NCI-H774 (cell line): Measurements from ENCODE around the gene NIPSNAP3A.
A peak's percentile ranks its signal among the peaks of the same experiment; 100 is the strongest.

Source experiments
- DNase-seq: peaks from one replicate; lab custom pipeline; 2025; lab: John Stamatoyannopoulos, UW

The NIPSNAP3A gene

DNA sequence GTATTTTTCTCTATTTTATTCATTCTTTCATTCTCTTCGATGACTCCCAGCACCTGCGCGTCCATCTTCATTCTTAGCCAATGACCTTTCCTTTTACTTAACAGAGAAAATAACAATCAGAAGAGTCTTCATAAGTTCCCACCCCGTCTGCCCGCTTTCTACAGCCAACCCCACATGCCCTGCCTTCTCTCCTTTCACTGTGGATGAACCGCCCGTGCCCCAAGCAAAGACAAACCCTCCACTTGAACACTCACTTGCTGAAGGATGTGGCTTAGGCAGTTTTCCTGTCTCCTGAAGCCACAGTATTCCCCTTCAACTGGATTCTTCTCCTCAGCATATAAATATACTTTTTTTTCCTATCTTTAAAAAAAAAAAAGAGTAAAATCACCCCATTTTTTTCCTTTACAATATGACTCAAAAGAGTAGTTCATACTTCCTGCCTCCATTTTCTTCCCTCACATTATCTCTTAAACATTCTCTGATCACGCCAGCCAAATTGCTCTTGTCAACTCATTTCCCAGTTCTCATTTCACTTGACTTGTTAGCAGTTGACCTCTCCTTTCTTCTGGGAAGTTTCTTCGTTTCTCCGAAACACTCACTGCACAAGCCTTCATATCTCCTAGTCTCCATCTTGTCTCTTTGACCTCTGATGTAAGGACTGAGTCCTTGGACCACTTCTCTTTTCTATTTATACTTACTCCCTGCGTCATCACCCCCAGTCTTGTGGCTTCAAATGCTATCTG is 27.5 kb downstream of the NIPSNAP3A start:
- DNase-seq = no peak

DNA sequence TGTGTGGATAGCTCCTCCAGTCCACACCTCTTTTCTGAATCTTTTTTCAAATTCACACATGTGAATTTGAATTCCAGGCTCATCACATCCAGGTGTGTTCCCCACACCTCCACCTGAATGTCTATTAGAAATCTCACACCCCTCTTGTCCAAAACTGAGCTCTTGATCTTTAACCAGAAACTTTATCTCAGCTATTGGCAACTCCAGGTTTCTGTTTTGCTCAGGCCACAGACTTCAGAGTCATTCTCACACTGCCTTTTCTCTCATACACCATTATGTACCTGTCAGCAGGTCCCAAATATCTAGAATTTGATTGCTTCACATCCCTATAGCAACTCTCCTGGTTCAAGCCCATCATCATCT is 28.1 kb downstream of the NIPSNAP3A start:
- no peak for DNase-seq

DNA sequence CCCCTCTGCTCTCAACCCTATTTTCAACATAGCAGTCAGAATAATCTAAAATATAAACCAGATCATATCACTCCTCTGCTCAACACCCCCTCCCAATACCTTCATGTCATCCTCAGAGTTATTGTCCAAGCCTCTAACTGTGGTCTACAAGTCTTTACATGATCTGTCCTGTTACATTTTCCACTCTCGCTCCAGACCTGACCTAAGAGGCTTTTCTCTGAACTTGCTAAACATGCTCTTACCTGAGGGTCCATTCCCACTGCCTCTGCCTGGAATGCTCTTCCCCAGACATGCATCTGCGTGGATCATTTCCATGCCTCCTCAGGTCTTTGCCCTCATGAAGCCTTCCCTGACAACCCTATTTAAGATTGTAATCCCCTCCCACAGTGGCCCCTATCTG is 28.5 kb downstream of the NIPSNAP3A start:
- DNase-seq = no peak

DNA sequence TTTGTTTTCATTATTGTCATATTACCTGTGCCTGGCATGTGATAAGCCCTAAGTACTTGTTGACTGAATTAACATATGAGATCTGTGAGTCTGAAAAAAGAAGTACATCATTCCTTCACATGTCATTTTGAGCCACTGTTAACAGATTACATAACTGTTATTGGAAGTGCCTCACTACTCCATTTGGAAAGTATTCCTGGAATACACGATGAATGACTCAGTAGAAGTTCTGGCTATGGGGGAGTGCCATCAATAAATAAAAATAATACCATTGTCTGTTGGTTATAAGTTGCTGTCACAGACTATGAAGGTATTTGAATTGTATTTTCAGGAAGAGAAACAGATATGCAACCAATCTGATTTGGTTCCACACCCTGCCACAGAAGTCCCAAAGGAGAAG is 29.3 kb downstream of the NIPSNAP3A start:
- no peak for DNase-seq

DNA sequence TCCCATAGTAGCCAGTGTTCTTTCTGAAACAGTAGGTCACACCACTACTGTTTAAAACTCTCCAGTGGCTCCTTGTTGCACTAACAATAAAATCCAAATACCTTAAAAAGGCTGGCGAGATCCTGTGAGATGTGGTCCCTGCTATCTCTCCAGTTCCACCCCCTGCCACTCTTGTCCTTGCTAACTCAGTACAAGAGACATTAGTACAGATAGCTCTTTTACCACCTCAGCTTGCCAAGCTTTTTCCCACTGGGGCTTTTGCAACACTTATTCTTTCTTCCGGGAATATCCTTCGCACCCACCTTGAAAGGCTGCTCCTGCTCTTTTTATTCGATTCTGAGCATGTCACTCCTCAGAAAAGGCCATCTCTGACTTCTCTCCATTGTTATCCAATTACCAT is 31.3 kb downstream of the NIPSNAP3A start:
- DNase-seq = no peak

DNA sequence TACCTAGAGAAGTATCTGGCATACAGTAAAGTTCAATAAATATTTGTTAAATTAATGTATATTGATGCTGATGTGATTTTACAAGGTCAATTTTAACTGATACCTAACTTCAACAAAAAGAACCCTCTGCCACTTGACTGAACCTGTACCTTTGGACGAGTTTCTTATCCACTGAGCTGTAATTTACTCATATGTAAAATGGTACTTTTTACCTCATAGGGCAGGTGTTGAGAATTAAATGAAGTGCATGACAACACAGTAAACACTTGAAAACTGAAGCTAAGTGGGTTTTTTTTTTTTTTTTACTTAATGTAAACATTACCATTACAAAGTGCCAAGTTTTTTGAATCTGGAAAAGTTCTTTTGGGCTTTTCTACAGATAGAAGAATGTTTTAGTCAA is 31.9 kb downstream of the NIPSNAP3A start:
- DNase-seq = peak; percentile 49

DNA sequence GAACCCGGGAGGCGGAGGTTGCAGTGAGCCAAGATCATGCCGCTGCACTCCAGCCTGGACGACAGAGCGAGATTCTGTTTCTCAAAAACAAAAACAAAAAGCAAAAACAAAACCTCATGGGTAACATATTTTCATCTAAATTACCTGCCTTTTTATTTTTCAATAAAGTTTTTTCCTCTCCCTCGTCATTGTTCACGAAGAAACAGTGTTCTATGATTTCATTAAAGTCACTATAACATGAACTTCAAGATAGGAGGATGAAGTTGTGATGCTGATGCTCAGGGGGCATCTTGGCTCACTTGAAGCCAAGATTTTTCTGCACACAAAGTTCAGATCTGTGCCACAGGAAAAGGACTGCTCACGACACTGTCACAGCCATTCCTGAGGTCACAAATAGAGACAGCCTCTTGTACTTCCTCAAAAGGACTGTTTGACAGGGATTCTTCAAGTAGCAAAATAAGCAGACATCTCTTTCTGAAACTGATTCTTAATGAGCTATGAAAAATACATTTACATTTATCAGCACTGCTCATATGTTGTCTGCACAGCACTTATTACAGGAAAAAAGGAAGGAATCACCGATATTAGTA is 32.6 kb downstream of the NIPSNAP3A start:
- DNase-seq = no peak

DNA sequence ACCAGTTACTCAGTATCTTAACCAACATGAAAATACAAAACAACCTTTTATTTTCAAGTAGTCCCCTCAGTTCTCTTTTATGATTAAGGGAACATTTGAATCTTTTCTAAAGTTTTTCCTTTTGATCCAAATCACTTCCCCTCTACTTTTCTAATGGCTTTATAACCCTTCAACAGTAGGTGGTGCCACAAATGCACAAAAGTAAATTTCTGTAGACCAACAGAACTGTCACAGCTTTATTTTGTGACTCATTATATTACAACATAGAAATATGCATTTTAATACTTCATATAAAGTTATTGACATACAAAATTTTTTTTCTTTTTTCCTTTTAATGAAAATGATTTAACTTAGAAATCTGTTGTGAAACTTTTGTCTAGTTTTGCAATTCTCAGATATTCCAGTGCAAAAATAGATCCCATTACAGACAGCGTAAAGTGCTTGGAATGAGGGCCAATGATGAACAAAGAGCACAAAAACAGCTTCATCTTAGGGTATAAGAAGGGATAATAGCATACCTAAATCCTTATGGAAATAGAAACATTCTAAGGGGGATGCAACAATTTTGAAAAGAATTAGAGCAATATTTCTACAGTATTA is 33.4 kb downstream of the NIPSNAP3A start:
- no peak for DNase-seq

DNA sequence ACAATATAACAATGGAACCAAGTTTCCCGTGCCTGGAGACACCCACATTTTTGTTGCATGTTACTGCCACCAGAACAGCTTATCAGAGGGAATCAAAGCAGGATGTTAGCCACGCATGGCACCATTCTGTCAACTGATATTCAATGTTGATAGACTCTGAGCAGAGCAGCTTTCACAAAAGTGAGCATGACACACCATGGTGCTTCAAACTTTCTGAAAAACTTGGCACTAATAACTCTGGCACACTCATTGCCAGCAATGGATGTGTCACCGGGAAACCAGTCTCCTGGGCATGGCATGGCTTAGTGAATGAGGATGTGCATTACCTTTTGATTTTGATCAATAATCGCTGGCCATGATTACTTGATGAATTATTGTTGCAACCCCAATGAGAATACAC is 36.1 kb downstream of the NIPSNAP3A start:
- no peak for DNase-seq

DNA sequence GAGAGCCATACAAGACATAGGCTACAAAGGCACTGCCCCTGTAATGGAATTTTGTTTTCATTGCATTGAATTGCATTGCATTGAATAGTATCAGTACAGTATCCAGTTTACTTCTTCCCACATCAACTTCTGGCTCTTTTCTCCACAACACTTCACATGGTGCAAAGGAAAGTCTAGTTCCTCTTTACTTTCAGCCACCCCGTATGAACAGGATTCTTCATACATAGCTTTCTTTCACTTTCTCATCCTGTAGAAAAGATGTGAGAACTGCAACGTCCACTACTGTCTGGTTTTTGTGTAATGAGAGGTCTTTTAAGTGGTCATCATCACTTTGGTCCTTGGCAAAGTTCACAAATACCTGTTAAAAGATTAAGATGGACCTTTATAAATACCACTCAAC is 36.6 kb downstream of the NIPSNAP3A start:
- DNase-seq = no peak

DNA sequence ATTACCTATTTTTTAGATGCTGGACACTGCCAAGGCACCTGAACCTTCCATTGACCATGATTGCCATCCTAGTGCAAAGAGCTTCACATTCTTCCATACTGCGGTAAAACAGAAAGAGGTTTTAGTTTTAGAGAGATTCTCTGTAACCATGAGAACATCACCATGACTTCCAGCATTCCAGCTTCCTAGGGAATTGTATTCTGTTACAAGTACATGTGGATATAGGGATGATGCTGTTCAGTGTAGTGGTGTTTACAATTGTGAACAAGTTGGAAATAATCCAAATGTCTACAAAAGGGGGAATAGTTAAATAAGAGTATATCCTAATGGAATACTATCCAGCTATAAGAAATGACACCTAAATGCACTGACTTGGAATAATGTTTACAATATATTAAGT is 38.8 kb downstream of the NIPSNAP3A start:
- DNase-seq = no peak

DNA sequence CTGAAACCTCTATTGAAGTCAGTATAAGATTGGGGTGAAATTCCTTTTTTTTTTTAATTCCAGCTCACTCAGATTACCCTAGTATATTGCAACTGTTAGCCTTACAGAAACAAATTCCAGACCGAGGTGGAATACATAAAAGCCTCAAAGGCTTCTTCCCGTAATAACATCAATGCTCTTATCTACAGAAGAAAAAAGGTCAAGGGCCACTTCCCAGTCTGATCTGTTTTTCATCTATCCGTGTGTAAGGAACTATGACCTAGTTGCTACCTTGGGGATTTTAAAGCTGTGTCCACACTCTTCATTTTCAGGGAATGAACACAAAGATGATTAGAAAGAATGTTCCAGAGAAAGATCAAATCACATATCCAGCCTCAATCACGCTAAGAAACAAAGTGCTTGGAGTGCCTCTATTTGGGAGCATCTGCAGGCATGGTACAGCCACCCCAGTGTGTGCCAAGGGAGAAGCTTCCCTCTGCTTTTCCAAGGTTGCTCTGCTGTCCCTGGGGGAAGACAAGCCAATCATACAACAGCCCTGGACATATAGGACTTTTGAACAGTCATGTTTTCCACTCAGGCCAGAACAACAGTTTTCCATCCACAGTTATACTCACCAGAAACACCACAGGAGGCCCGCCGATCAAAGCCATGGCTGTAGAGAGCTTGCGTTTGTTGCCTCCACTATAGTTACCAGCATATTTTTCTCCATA is 40.0 kb downstream of the NIPSNAP3A start:
- DNase-seq = no peak

DNA sequence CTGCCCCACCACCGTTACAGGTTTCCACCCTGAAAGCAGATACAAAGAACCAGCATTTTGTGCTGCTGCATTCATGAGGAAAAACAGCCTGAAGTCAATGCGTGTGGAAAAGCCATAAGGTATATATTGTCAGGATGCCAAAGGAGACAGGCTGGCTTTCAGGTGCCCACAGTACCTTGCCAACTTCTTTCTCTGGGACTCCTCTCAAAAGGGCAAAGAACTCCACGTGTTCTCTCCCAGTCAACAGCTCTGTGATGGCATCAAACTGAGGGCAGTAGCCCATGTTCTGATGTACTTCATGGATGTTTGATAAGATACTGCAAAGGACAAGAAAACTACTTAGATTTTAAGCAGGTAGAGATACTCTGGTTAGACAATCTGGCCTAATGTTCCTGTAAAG is 40.8 kb downstream of the NIPSNAP3A start:
- DNase-seq = no peak

DNA sequence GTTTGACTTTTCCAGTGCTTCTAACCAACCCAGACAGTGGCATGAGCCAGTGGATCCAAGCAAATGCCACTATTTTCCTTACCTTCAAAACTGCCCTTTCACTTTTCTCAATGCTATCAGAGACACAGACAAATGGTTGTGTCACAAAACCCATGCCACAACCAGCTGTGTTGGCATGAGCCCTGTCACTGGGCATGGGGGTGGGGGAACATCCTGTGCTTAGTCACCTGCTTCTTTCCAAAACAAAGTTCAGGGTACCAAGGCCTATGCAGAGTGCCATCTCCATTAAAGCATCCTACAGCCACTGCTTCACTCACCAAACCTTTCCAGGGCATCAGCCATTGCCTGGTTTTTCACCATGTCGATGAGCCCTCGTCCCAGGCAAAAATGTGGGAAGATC is 46.6 kb downstream of the NIPSNAP3A start:
- no peak for DNase-seq

DNA sequence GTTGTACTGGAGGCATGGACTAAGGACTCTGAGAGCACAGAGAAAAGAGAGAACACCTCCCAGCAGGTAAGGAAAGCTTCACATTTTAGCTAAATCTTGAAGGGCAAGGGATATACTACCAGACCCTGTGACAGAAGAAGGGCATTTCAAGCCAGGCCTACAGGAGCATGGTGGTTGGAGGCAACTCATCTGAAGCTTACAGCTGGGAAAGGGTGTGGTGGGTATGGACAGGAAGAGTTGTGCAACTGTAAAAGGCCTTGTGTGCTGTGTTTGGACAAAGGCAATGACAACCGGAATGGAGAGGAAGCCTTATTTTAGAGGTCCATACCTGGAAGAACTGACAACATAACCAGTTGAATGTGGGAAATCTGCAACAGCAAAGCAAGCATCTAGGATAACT is 47.6 kb downstream of the NIPSNAP3A start:
- DNase-seq = no peak

DNA sequence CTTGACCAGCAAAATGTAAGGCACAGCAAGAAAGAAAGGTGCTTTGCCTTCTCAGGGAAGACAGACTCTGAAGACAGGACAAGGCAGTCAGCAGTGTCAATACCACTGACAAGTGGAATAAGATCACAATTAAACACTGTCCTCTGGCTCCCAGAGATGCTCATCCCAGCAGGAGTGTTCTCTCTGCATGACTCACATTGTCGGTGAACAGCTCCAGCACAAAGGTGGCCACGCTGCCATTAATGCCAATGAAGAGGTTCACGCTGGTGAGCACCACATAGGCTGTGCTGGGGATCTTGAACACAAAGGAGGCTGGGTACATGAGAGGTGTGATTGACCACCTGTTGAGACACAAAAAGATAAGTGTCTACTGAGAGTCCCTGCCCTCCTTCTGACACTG is 48.4 kb downstream of the NIPSNAP3A start:
- no peak for DNase-seq

DNA sequence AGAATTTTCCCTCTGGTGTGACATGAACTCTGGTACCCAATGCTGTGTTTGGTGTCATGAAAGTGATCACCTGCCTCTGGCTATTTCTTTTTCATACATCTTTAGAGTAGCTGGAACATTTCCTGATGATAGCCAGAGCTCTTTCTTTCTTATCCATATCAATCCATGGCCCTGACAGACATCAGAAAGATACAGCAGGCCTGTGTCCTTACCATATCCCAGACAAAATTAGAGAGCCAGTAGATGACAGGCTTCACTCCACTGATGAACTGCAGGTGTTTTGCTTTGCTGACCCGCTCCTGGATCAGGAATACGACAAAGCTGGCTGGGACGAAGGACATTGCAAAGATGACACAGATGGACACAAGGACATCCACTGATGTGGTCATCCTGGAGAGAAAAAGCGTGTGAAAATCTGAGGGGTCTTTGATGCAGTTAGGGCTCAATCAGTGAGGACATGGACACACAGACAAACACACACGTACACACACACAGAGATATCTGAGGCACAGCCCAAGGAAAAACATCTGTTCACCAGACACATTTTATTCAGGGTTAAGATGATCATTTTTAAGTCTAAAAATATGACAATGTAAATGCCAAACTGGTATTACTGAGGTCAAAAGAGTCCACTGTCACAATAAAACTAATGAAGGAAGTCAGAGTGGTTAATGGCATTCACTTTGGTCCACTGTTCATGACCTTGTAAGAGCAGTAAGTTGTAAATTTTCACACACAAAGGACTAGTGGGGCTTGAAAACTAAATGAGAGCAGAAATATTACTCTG is 50.9 kb downstream of the NIPSNAP3A start:
- no peak for DNase-seq

DNA sequence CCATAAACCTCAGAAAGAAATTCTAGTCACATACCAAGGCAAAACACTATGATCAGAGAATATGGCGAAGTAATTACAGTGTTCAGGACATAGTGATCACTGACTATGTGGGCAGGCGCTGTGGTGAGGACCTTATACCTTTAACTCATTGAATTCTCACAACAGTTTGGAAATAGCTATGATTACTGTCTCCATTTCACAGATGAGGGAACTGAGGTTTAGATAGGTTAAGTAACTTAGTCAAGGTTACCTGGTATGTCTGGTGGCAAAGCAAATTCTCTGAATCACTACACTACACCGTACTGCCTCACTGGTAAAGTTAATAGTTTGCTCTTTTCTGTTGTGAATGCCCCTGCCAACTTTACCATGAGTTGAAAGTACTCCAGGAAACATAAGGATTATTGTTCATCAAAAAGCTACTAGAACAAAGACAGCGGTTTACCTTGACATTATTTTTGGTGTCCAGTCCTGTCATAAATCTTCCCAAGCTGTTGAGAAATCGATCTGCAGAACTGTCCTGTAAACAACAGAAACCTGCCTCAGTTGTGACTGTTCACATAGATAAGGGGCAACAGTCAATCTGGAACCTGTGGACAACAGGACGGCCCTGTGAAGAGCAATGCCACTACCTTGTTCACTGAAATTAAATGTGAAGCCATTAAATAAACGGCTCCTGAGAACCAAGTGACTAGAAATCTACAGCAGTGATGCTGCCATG is 52.7 kb downstream of the NIPSNAP3A start:
- no peak for DNase-seq

DNA sequence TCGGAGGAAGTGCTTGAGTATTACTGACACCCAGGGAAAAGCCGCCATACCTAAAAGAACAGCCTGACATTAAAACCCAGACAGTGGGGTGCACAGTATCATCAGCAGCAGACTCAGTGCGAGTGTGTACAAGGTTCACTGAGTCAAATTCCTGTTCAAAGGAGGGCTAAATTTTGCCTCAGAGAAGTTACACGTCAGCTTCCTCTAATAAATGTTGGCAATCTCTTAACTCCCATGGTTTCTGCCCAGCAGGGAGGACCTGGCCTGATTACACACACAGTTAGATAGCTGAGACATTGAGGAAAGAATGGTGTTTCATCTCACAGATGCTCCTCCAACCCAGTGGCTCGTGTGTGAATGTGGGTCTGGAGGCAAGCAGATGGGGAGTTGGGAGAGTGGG is 54.6 kb downstream of the NIPSNAP3A start:
- DNase-seq = no peak

DNA sequence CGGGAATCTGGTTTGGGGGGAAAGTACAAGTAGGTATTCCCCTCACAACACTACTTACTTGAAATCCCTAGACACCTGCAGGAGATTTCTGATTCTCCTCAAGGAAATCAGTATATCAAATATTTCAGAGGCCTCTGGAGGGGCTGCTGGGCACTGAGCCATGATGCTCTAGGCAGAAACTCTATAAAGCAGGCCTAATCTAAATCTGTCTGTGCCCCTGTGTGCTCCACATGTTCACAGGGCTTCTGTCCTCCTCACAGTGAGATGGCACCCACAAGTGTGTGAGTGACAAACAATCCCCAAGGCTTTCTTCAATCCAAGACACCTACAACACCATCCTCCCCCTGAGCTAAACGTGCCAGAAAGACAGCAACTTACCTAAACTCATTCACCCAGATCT is 55.4 kb downstream of the NIPSNAP3A start:
- DNase-seq = no peak

DNA sequence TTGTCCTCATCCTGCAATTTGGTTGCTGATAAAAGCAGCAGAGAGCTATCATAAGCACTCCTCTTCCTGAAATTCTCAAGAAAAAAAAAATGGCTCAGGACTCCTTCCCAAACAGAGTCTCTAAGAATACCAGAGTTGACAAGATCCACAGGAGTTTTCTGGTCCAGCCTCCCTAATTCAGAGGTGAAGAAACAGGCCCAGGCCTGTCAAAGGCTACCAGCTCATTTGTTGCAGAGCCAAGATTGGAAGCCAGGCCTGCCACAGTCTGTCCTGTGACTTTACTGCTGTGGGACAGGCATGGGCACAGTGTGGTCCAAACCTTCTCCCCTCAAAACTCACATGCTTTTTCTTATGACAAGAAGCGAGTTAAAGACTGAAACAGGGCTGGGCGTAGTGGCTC is 58.0 kb downstream of the NIPSNAP3A start:
- no peak for DNase-seq
